ENCODE measurements around the gene CHRNB4. TPM values are rescaled to one million over a fixed set of nuclear protein-coding genes. Genes with fewer than 3 reads are reported as not detected.
"Not testable (repeated sequence)": the region's sequence is repeated elsewhere in the genome, so short reads cannot be mapped to it uniquely, and the experiment has no call there.

CHRNB4 gene
- total RNA-seq, 2 experiments from 2014 or later: not detected

GRCh38 chr15:78620021-78620526 is 20.9 kb downstream of the CHRNB4 start:
- ChIA-PET CTCF (interaction anchor here (1.3 kb wide), 1 partner anchor 121 kb away, joined by 4 read pairs; no protein-coding TSS in a partner anchor), POLR2A (no interaction called here)

GRCh38 chr15:78619022-78619950 is 21.7 kb downstream of the CHRNB4 start:
- POLR2A ChIA-PET: no interaction called here
- CTCF ChIA-PET: interaction anchor here (1.1 to 1.5 kb wide), 4 partner anchors 20 to 132 kb away, joined by 4 to 9 read pairs (median 6); no protein-coding TSS in a partner anchor

GRCh38 chr15:78618490-78618934 is 22.5 kb downstream of the CHRNB4 start:
- ChIA-PET POLR2A (no interaction called here), CTCF (interaction anchor here (1.1 to 1.5 kb wide), 3 partner anchors 20 to 133 kb away, joined by 4 to 9 read pairs (median 8); no protein-coding TSS in a partner anchor)

- ChIA-PET POLR2A (no interaction called here), CTCF (interaction anchor here (1.5 kb wide), 2 partner anchors 21 to 92 kb away, joined by 8 to 9 read pairs; no protein-coding TSS in a partner anchor)
These were observed 22.9 kb downstream of the CHRNB4 start for GRCh38 chr15:78618064-78618463.

GRCh38 chr15:78617516-78617915 is 23.5 kb downstream of the CHRNB4 start:
- CTCF ChIA-PET: no interaction called here
- POLR2A ChIA-PET: no interaction called here

- CTCF ChIA-PET: no interaction called here
- POLR2A ChIA-PET: no interaction called here
These were observed 23.9 kb downstream of the CHRNB4 start for GRCh38 chr15:78617076-78617475.

GRCh38 chr15:78616506-78616905 is 24.5 kb downstream of the CHRNB4 start:
- CTCF ChIA-PET: no interaction called here
- POLR2A ChIA-PET: no interaction called here

- POLR2A ChIA-PET: no interaction called here
- CTCF ChIA-PET: no interaction called here
These were observed 25.8 kb downstream of the CHRNB4 start for GRCh38 chr15:78615151-78615589.

- POLR2A ChIA-PET: no interaction called here
- CTCF ChIA-PET: no interaction called here
These were observed 27.0 kb downstream of the CHRNB4 start for GRCh38 chr15:78614021-78614420.

GRCh38 chr15:78609551-78609950 is 31.5 kb downstream of the CHRNB4 start:
- POLR2A ChIA-PET, CTCF ChIA-PET: not testable (repeated sequence)

GRCh38 chr15:78605680-78606079 is 35.3 kb downstream of the CHRNB4 start:
- ChIA-PET CTCF (no interaction called here), POLR2A (no interaction called here)

GRCh38 chr15:78605201-78605600 is 35.8 kb downstream of the CHRNB4 start:
- ChIA-PET POLR2A (interaction anchor here (0.5 kb wide), 1 partner anchor 31 kb away, joined by 3 read pairs; no protein-coding TSS in a partner anchor), CTCF (no interaction called here)

- CTCF ChIA-PET: no interaction called here
- POLR2A ChIA-PET: interaction anchor here (0.5 kb wide), 1 partner anchor 32 kb away, joined by 3 read pairs; no protein-coding TSS in a partner anchor
These were observed 36.6 kb downstream of the CHRNB4 start for GRCh38 chr15:78604420-78604819.

GRCh38 chr15:78603467-78603866 is 37.5 kb downstream of the CHRNB4 start:
- ChIA-PET CTCF (no interaction called here), POLR2A (no interaction called here)

- ChIA-PET CTCF (no interaction called here), POLR2A (no interaction called here)
These were observed 41.8 kb downstream of the CHRNB4 start for GRCh38 chr15:78599189-78599588.

GRCh38 chr15:78598348-78598747 is 42.7 kb downstream of the CHRNB4 start:
- ChIA-PET POLR2A (no interaction called here), CTCF (no interaction called here)

GRCh38 chr15:78597583-78597982 is 43.4 kb downstream of the CHRNB4 start:
- CTCF ChIA-PET: no interaction called here
- POLR2A ChIA-PET: no interaction called here

- ChIA-PET CTCF (no interaction called here), POLR2A (interaction anchor here (0.7 kb wide), 1 partner anchor 261 kb away, joined by 6 read pairs; no protein-coding TSS in a partner anchor)
These were observed 66.1 kb downstream of the CHRNB4 start for GRCh38 chr15:78574944-78575343.
